Kidney glomerular epithelial cell (primary cell): ENCODE results near the gene ADH6.
"Not testable (repeated sequence)": the region's sequence is repeated elsewhere in the genome, so short reads cannot be mapped to it uniquely, and the experiment has no call there.

Experiments
- DNase-seq: peaks from one replicate; lab custom pipeline; 2025; lab: John Stamatoyannopoulos, UW

The ADH6 gene

DNA sequence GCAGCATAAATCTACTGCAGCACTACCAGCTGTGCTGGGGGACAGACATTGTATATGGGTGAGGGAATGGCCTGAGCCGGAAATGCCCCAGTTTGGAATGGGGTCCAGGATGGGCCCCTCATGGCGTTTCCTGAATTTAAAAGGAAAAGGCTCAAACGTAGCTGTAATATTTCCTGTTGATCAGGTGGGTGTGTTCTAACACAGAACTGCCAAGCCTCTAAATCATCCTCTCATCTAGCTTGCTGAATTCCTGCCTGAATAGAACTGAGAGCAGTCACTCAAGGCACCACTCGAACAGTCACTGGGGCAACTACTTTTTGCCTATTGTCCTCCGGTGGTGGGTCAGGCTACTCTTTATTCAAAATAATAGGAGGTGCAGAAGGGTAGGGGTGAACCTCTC is 28.7 kb downstream of the ADH6 start:
- no peak for DNase-seq

- not testable (repeated sequence) for DNase-seq
These were observed 29.1 kb downstream of the ADH6 start for GRCh38 chr4:99189900-99190299.

DNA sequence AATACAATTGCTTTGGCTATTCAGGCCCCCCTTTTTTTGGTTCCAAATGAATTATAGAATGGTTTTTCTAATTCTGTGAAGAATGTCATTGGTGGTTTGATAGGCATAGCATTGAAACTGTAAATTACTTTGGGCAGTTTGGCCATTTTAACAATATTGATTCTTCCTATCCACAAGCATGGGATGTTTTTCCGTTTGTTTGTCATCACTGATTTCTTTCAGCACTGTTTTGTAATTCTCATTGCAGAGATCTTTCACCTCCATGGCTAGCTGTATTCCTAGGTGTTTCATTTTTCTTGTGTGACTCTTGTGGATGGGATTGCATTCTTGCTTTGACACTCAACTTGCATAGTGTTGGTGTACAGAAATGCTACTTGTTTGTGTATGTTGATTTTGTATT is 33.0 kb downstream of the ADH6 start:
- DNase-seq, result no peak

GRCh38 chr4:99185581-99185980 is 33.5 kb downstream of the ADH6 start:
- no peak for DNase-seq

DNA sequence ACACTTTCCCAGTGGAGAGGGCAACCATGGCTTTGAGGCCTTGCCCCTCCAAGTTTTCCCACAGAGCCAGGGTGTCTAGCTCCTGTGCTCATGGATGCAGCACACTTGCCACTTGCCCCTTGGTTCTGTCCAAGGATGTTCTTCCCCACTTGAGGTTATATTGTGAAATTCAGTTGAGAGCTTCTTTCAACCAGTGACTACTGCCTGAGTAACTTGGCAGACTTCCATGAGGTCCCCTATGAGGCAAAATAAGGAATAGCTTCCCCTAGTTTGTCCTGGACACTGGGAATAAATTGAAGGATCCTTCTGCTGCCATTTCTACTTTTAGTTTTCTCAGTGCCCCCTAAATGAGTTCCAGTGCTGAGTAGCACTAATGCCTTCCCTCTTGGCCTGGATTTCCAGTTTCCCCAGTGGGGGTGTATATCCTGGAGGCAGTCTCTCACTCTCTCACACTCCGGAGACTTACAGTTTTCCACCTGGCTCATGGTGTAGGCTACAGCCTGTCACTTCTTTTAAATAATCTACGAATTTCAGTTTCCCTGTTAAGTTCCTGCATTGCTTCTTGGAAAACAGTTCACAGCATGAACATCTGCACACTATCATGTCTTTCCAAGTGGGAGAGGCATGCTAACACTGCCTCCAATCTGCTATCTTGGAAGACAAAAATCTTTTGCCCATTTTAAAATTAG is 38.5 kb downstream of the ADH6 start:
- DNase-seq, result peak; percentile 28

DNA sequence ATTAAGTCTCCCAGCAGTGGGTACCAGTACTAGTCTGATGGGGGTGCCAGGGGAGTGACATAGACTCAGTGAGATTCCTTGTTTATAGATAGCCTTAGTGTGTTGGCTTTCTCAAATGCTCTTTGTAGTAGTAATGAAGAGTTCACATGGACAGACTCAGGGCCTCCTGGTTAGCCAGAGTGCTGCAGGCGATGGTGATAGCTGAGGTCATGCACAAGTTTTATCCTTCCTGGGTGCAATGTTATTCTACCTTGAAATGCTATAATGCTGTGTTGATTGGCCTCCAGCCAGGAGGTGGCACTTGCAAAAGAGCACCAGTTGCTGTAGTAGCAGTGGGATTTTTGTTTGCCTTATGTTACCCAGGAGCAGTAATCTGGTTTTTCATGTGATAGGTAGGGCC is 39.4 kb downstream of the ADH6 start:
- no peak for DNase-seq

DNA sequence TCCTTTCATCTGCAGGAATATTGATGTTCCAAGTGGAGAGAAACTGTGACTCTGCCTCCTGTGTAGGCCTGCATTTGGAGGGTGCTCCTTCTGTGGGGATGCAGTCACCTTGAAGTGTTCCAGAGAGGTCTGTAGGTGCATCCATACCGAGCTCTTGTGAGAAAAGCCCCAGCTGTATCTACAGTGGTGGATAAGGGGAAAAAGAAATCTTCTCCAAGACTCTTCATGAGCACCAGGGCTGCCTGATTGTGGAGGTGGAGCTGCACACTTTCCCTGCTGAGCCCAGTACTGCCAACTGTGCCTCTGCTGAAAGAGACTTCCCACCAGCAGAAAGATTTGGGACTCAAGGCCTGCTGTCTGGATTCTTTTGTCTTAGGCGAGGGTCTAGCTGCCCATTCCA is 39.9 kb downstream of the ADH6 start:
- DNase-seq, result no peak

- DNase-seq, result no peak
These were observed 52.5 kb downstream of the ADH6 start for GRCh38 chr4:99166544-99166943.

- no peak for DNase-seq
These were observed 53.1 kb downstream of the ADH6 start for GRCh38 chr4:99165978-99166377.

DNA sequence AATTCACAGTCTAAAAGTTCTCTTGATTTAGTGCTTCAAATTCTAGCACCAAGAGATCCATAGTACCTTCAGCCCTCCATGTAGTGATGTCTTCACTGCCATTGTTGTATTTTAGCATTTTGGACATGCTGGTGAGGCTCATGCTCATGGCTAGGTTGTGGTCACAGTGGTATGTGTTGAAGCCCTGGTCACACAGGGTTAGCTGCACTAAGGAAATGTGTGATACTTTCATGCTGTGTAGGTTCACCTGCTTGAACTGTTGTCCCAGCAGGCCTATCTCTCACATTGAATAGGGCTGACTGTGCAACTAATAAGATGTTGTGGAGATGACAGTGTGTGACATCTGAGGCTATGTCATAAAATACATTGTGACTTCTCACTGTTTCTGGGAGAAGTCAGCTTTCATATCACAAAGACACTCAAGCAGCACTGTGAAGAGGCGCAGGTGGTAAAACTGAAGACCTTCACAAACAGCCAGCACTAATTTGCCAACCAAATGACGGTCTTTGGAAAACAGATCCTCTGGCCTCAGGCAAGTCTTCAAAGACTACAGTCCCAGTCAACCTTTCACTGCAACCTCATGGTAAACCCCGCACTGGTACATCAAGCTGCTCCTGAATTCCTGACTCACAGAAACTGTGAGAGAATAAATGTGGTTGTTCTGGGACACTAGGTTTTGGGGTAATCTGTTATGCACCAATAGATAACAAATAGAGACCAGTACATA is 57.5 kb downstream of the ADH6 start:
- DNase-seq, result no peak

DNA sequence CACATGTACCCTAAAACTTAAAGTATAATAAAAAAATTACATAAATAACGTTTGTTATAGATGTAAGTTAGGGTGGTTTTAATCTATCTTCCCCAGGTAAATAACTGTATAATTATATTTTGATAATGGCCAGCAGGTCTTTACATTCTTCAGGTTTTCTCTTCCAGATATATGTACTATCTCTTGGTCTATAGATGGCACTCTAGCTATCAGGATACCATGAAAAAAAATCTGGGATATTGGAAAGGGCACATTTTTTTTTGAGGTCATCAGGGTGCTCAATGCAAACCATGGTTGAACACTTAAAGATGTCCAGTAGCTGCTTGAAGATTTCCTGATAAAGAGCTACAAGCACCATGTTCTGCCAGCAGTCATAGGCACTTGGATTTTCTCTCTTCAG is 59.3 kb downstream of the ADH6 start:
- no peak for DNase-seq

DNA sequence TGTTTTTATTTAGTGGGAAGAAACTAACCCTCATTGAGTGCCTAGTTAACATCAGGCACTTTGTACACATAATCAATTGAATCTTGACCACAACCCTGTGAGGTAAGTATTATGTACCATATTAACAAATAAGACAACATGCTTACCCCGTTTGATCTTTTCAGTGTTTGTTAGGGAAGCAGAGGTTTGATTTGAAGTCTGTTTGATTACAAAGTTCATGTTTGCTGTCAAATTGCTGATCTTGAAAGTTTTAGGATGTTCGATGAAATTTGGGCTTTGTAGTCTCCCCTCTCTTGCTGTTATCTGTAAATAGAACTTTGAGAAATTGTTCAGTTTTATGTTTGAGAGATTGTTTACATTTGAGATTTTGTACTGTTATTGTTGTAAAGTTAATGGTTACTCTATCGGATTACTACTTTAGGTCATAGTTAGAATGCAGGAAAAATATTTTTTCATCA is 61.5 kb downstream of the ADH6 start:
- DNase-seq, result no peak

- no peak for DNase-seq
These were observed 62.1 kb downstream of the ADH6 start for GRCh38 chr4:99156992-99157391.

GRCh38 chr4:99154658-99155342 is 64.2 kb downstream of the ADH6 start:
- DNase-seq, result no peak
